K562 (cell line): ENCODE results near the gene FAM53C. TPM values are rescaled to one million over a fixed set of nuclear protein-coding genes. Genes with fewer than 3 reads are reported as not detected.

ENCODE experiments used
- ATAC-seq: fragments of 200-7000 bp; cut with Tn5 transposase; 3 replicates; pipeline ENCODE4 v1.9.1; 2020; ENCODE audit warnings: moderate library complexity
- BruUV-seq: library from RNA; stranded (reverse); fragments of 400-500 nt; replicated peaks from 2 replicates; lab custom pipeline; 2021; lab: Mats Ljungman, UMichigan
- CTCF ChIA-PET: fragments of 300-600 bp; formaldehyde crosslinking; extraction: SDS; loops from one replicate; lab custom pipeline; 2021; ENCODE audit warnings: low intra/inter-chr PET ratio; lab: Yijun Ruan, JAX
- POLR2A ChIA-PET: fragments of 300-600, 350-650 bp; sonication (Branson Sonifier 250); formaldehyde crosslinking; extraction: SDS; loops from one replicate; lab custom pipeline; 2021; ENCODE audit warnings: antibody characterized with exemption, inconsistent platforms; lab: Yijun Ruan, JAX
- DNase-seq, 4 experiments: peaks; one replicate each; pipeline versions ENCODE4 v3.0.0 to v3.0.0-alpha.2; 2011 to 2018; ENCODE audit warnings: low spot score in 3 of 4, mixed read lengths in 3 of 4; ENCODE audit errors: extremely low read depth in 1 of 4
- FAIRE-seq: peaks from 2 replicates; lab custom pipeline; 2011; peaks lifted over from hg19 to GRCh38; lab: Jason Lieb, UNC
- H2AFZ ChIP-seq: 2 replicates; pipeline ENCODE4 v1.6.0; 2011; ENCODE audit warnings: low read depth, low read length, control low read depth, inconsistent platforms
- H3K27ac ChIP-seq: fragments of 200-600 bp; 3 replicates; pipeline ENCODE4 v1.8.0; 2011; ENCODE audit warnings: low read depth, mild to moderate bottlenecking, control low read depth, inconsistent platforms, low read length, moderate library complexity, mixed read lengths; ENCODE audit errors: extremely low read depth
- H3K27me3 ChIP-seq, 2 experiments: fragments of 300-600 bp in 1 of 2; 2 replicates in 1 of 2; 3 replicates in 1 of 2; pipeline versions ENCODE4 v1.6.0 to v1.8.0; 2011; ENCODE audit warnings: inconsistent platforms in 2 of 2, low read length in 2 of 2, mild to moderate bottlenecking in 1 of 2, mixed read lengths in 1 of 2, moderate library complexity in 1 of 2; ENCODE audit not compliant: control insufficient read depth in 2 of 2, insufficient read depth in 2 of 2
- H3K36me3 ChIP-seq: fragments of 300-600 bp; 3 replicates; pipeline ENCODE4 v1.8.0; 2011; ENCODE audit warnings: mild to moderate bottlenecking, low read length, inconsistent platforms; ENCODE audit not compliant: control insufficient read depth, insufficient read depth
- H3K4me1 ChIP-seq, 2 experiments: fragments of 200-600 bp in 1 of 2; replicated peaks in 1 of 2; 2 replicates in 1 of 2; 3 replicates in 1 of 2; pipeline versions ENCODE4 v1.5.1 to v1.8.0; 2011; ENCODE audit warnings: inconsistent platforms in 2 of 2, low read length in 2 of 2, mild to moderate bottlenecking in 1 of 2, mixed read lengths in 1 of 2, moderate library complexity in 1 of 2; ENCODE audit not compliant: control insufficient read depth in 2 of 2, insufficient read depth in 2 of 2
- H3K4me2 ChIP-seq: 2 replicates; pipeline ENCODE4 v1.6.1; 2011; ENCODE audit warnings: low read length, control low read depth, inconsistent platforms, mixed read lengths; ENCODE audit not compliant: insufficient read depth
- H3K4me3 ChIP-seq: fragments of 200-600 bp; sonication (generic), shearing (Covaris generic); 2 replicates; pipeline ENCODE4 v1.5.1; 2016; ENCODE audit warnings: control low read depth, inconsistent platforms
- H3K79me2 ChIP-seq: fragments of 200-600 bp; 3 replicates; pipeline ENCODE4 v1.8.0; 2011; ENCODE audit warnings: low read length, inconsistent platforms; ENCODE audit not compliant: control insufficient read depth, insufficient read depth
- H3K9ac ChIP-seq, 2 experiments: 2 replicates each; pipeline versions ENCODE4 v1.6.0 to v1.6.1; 2011; ENCODE audit warnings: low read depth in 2 of 2, low read length in 2 of 2, control low read depth in 1 of 2, inconsistent platforms in 1 of 2, mild to moderate bottlenecking in 1 of 2, mixed read lengths in 1 of 2; ENCODE audit not compliant: insufficient read depth in 1 of 2
- H3K9me1 ChIP-seq: one replicate; pipeline ENCODE4 v1.6.0; 2011; ENCODE audit warnings: inconsistent platforms, mild to moderate bottlenecking, low read length, moderate library complexity; ENCODE audit not compliant: control insufficient read depth, insufficient read depth
- H3K9me3 ChIP-seq: replicated peaks from 2 replicates; pipeline ENCODE4 v1.5.1; 2011; ENCODE audit warnings: low read depth, low read length, inconsistent platforms; ENCODE audit not compliant: control insufficient read depth, insufficient read depth
- H4K20me1 ChIP-seq: replicated peaks from 2 replicates; pipeline ENCODE4 v1.6.1; 2011; ENCODE audit warnings: low read length, inconsistent platforms, mixed read lengths; ENCODE audit not compliant: control insufficient read depth, insufficient read depth
- MAFF ChIP-seq: IDR thresholded peaks from 2 replicates; pipeline ENCODE4 v1.6.1; 2012; ENCODE audit warnings: low read length, improper control_type of control experiment
- NFIX ChIP-seq: fragments of 250-450 bp; sonication (Bioruptor Pico); IDR thresholded peaks from 2 replicates; pipeline ENCODE4 v1.4.0; 2020; ENCODE audit warnings: low read depth, mild to moderate bottlenecking, moderate library complexity
- SMARCA5 ChIP-seq: fragments of 450-650 bp; IDR thresholded peaks from 2 replicates; pipeline ENCODE4 v1.6.1; 2016
- ZNF217 ChIP-seq: sonication (generic); formaldehyde crosslinking; IDR thresholded peaks from 2 replicates; pipeline ENCODE4 v1.8.0; 2022; ENCODE audit warnings: mild to moderate bottlenecking, missing genetic modification reagents
- ZNF3 ChIP-seq: fragments of 250-450 bp; sonication (Bioruptor Pico); IDR thresholded peaks from 2 replicates; pipeline ENCODE4 v1.5.0; 2021; ENCODE audit warnings: mild to moderate bottlenecking, moderate library complexity
- ZNF445 ChIP-seq: fragments of 250-450 bp; sonication (Bioruptor Pico); IDR thresholded peaks from 2 replicates; pipeline ENCODE4 v1.4.0; 2020; ENCODE audit warnings: low read depth, mild to moderate bottlenecking, moderate library complexity
- ZNF586 ChIP-seq: fragments of 450-650 bp; formaldehyde crosslinking; conservative IDR thresholded peaks from 2 replicates; pipeline ENCODE4 v1.4.0; 2020; ENCODE audit warnings: mild to moderate bottlenecking, moderate library complexity
- WGBS: fragments of 100-300 bp; shearing (Covaris generic); methylation state at CpG from one replicate; pipeline ENCODE4 v1.1.6; 2016; ENCODE audit warnings: low coverage, mixed read lengths; ENCODE audit not compliant: insufficient coverage; ENCODE audit errors: missing lambda C conversion rate; 5-methylcytosine and 5-hydroxymethylcytosine counted together
- in situ Hi-C: fragments of 300-500 bp; cut with MboI; formaldehyde crosslinking; loops from 4 replicates; pipeline ENCODE4 v1.15.0; 2018; ENCODE audit warnings: inconsistent platforms, mixed read lengths
- intact Hi-C: fragments of 100-400 bp; cut with micrococcal nuclease; formaldehyde crosslinking; loops from 2 replicates; pipeline ENCODE4 v1.14.2; 2022
- polyA plus RNA-seq, 8 experiments: library from polyadenylated mRNA; depleted of rRNA in 4 of 8; stranded (reverse) in 5 of 8; unstranded in 3 of 8; fragments of >200 nt; fragmentation: Nextera tagmentation in 2 of 8; fragmentation: Illumina TruSeq in 1 of 8; extraction: Ambion mirVana in 2 of 8; extraction: Trizol in 1 of 8; gene quantifications; 2 replicates each; pipeline versions ENCODE4 v1.2.1 to v1.2.3, GENCODE V29; 2011 to 2014; ENCODE audit warnings: inconsistent platforms in 1 of 8, missing spikeins in 1 of 8
- total RNA-seq, 7 experiments: library from RNA; depleted of rRNA in 6 of 7; stranded (reverse); fragments of >200 nt in 6 of 7; fragmentation: Illumina TruSeq in 2 of 7; extraction: Trizol in 2 of 7; gene quantifications; 2 replicates each; pipeline versions ENCODE4 v1.2.1 to v1.2.3, GENCODE V29; 2011 to 2021; ENCODE audit warnings: low replicate concordance in 1 of 7
- TF ChIP-seq, protein P1 (sequence below): fragments of 150-350 bp; IDR thresholded peaks from 2 replicates; pipeline ENCODE4 v1.6.1; 2014; ENCODE audit warnings: low read depth, mild to moderate bottlenecking, low read length, borderline replicate concordance

FAM53C gene
- total and polyA plus RNA-seq, 9 of the 15 experiments (the other 6 are each of a cell fraction or from before 2014, with no cell fraction given): 9.7 to 38.5 (median 25.2) TPM

DNA sequence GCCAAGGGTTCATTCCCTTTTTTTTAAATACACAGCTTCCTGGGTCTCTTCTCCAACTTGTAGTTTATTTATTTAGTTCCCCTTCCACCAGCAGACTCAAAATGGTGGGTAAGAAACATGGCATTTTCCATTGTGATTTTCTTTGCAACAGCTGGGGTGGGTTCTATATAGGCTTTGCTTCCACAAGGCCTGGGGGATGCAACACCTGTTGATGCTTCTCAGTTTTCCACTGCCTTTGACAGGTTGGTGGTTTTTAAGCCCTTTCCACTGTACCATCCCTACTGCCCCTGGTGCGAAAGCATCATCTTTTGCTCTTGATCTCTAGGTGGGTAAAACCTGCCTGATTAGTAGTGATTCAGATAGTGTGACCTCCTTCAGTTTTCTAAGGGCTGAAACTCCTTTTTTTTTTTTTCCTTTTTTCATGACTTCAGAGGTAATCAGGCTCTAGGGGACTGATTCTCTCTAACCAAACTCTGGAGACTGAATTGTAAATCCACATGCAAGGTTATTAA is 22.9 kb downstream of the FAM53C start:
- Histone ChIP-seq H3K79me2 (peaks cover 93% of the 10 kb centered on the region), H4K20me1 (peaks cover 11% of the 10 kb centered on the region; the same call in 1 of the 2 replicates), H3K4me2 (no peak overlapping the region), H3K4me3 (no peak overlapping the region), H3K9me3 (no peaks in the 10 kb centered on the region), H3K36me3 (peaks cover 12% of the 10 kb centered on the region; the same call in 1 of the 3 replicates), H2AFZ (no peak overlapping the region), H3K9me1 (no peaks in the 10 kb centered on the region), H3K27ac (no peak overlapping the region), H3K27me3 (no peaks in the 10 kb centered on the region), H3K9ac (no peak overlapping the region), H3K4me1 (peaks cover 3 to 7% of the 10 kb centered on the region in 2 experiments; a peak in 3 of 5 replicates)
- ChIA-PET CTCF (interaction anchor here (0.7 kb wide), 1 partner anchor 122 kb away, joined by 3 read pairs; no protein-coding TSS in a partner anchor), POLR2A (interaction anchor here (0.6 to 0.7 kb wide), 2 partner anchors 37 to 80 kb away, joined by 3 read pairs; no protein-coding TSS in a partner anchor)
- BruUV-seq: no TSS peak
- WGBS: 93% methylated on average over 1 of the region's 1 CpG
- no peak for ATAC-seq
- TF ChIP-seq ZNF445 (CRISPR knock-in tag) (no peak), NFIX (CRISPR knock-in tag) (no peak)
- DNase-seq: no peak
- in situ Hi-C loops (no loop called here), intact Hi-C loops (no loop called here)
- FAIRE-seq: no peak

DNA sequence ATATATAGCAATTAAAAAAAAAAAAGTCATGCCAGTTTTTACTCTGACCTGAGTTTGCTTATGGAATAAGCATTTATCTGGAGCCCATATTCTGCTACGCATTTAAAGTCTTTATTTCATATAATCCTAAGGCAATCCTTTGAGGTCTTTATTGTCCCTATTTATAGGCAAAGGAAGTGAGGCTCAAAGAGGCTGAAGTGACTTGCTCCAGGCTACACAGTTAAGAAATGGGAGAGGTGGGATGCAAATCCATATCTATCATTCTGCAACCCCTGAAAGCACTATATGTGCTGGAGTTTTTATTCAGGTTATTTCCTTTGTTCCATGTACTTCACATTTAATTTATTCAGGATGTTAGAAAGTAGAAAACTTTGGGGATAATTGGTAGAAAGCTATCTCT is 26.5 kb downstream of the FAM53C start:
- ChIA-PET CTCF (no interaction called here), POLR2A (interaction anchor here (3.8 kb wide), 1 partner anchor 11 kb away, joined by 22 read pairs; no protein-coding TSS in a partner anchor)
- Histone ChIP-seq H2AFZ (no peak overlapping the region), H3K27me3 (no peaks in the 10 kb centered on the region), H3K9ac (no peak overlapping the region), H3K4me3 (no peak overlapping the region), H3K27ac (no peak overlapping the region), H3K36me3 (0 out of 3 replicates have a peak, but pooled peaks cover 5% of the 10 kb centered on the region), H3K9me3 (no peaks in the 10 kb centered on the region), H3K9me1 (no peaks in the 10 kb centered on the region), H4K20me1 (peaks cover 18% of the 10 kb centered on the region), H3K4me1 (peaks cover 0 to 16% of the 10 kb centered on the region in 2 experiments), H3K4me2 (no peak overlapping the region), H3K79me2 (peaks cover 94% of the 10 kb centered on the region)
- no peak for DNase-seq
- no peak for FAIRE-seq
- WGBS: 81% methylated on average over 1 of the region's 1 CpG
- in situ Hi-C loops (no loop called here), intact Hi-C loops (no loop called here)
- no TSS peak for BruUV-seq
- ATAC-seq: no peak
- TF ChIP-seq, protein P1, sequence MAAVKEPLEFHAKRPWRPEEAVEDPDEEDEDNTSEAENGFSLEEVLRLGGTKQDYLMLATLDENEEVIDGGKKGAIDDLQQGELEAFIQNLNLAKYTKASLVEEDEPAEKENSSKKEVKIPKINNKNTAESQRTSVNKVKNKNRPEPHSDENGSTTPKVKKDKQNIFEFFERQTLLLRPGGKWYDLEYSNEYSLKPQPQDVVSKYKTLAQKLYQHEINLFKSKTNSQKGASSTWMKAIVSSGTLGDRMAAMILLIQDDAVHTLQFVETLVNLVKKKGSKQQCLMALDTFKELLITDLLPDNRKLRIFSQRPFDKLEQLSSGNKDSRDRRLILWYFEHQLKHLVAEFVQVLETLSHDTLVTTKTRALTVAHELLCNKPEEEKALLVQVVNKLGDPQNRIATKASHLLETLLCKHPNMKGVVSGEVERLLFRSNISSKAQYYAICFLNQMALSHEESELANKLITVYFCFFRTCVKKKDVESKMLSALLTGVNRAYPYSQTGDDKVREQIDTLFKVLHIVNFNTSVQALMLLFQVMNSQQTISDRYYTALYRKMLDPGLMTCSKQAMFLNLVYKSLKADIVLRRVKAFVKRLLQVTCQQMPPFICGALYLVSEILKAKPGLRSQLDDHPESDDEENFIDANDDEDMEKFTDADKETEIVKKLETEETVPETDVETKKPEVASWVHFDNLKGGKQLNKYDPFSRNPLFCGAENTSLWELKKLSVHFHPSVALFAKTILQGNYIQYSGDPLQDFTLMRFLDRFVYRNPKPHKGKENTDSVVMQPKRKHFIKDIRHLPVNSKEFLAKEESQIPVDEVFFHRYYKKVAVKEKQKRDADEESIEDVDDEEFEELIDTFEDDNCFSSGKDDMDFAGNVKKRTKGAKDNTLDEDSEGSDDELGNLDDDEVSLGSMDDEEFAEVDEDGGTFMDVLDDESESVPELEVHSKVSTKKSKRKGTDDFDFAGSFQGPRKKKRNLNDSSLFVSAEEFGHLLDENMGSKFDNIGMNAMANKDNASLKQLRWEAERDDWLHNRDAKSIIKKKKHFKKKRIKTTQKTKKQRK: no peak
- TF ChIP-seq ZNF586 (CRISPR knock-in tag): no peak
- TF ChIP-seq ZNF3: no peak
- TF ChIP-seq ZNF217: no peak
- no peak for TF ChIP-seq MAFF
- no peak for TF ChIP-seq SMARCA5
